ENCODE measurements around the gene CACNA2D4. TPM values are rescaled to one million over a fixed set of nuclear protein-coding genes. Genes with fewer than 3 reads are reported as not detected.

Gene CACNA2D4
- total RNA-seq, 1 donor from 2014 or later: 0.30 TPM

DNA sequence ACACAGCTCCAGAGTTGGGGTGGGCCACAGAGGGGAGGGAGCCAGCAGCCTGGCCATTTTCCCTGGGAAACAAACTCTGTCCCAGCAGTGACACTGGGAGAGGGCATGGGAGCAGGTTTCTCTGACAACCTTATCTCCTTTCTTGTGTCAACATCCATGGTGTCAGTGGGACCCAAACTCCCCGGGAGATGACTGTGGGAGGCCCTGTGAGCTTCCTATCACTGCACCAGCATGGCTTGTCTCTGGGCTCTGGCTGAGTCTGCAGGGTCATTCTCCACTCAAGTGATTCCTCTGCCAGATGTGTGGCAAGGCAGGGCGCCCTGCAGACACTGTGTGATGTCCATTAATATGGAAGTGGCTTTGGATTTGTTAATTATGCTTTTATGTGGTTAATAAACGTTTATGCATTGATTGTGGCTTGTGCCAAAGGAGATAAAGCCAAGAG lies 88.0 kb downstream of the CACNA2D4 start:
- H3K4me1 Mint-ChIP-seq (ENCODE audit: low read depth): peaks cover 5% of the 10 kb centered on the region
- no peak overlapping the region for H3K27ac Mint-ChIP-seq (ENCODE audit: unreplicated experiment)
- peaks cover 41% of the 10 kb centered on the region for H3K27me3 Mint-ChIP-seq (ENCODE audit: low read depth)
- TF ChIP-seq, protein P1, sequence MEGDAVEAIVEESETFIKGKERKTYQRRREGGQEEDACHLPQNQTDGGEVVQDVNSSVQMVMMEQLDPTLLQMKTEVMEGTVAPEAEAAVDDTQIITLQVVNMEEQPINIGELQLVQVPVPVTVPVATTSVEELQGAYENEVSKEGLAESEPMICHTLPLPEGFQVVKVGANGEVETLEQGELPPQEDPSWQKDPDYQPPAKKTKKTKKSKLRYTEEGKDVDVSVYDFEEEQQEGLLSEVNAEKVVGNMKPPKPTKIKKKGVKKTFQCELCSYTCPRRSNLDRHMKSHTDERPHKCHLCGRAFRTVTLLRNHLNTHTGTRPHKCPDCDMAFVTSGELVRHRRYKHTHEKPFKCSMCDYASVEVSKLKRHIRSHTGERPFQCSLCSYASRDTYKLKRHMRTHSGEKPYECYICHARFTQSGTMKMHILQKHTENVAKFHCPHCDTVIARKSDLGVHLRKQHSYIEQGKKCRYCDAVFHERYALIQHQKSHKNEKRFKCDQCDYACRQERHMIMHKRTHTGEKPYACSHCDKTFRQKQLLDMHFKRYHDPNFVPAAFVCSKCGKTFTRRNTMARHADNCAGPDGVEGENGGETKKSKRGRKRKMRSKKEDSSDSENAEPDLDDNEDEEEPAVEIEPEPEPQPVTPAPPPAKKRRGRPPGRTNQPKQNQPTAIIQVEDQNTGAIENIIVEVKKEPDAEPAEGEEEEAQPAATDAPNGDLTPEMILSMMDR (IDR thresholded peaks at IDR 0.05): no peak
- no peaks in the 10 kb centered on the region for H3K36me3 Mint-ChIP-seq (ENCODE audit: low read depth)
- peak; percentile 44 for DNase-seq (ENCODE audit: low spot score)
- H3K4me3 Mint-ChIP-seq (ENCODE audit: unreplicated experiment): no peak overlapping the region
- H3K9me3 Mint-ChIP-seq (ENCODE audit: low read depth): no peaks in the 10 kb centered on the region

DNA sequence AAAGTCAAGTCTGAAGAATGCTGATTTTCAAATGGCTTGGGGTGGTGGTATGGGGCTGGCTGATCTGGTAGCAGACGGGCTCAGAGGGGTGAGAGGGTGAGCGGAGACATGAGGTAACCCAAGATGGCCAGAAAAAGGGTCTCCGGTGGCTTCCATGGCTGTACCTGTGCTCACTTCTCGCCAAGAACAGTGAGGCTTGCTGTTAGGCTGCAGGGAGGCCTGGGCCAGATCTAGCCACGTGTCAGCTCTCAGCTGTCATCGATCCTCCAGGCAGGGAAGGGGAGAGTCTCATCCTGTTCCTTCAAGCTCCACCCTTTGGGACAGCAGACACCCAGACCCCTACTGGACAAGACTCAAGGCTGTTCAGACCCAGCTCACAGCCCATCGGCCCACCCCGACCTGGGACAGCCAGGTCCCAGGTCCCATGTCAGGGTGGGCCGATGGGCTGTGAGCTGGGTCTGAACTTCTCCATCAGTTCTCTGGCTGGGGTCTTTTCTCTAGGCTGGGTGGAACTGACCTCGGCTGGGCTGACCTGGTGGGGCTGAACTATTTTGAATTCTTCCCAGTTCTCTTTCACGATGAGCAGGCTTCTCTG lies 89.0 kb downstream of the CACNA2D4 start:
- H3K4me3 Mint-ChIP-seq (ENCODE audit: unreplicated experiment): no peak overlapping the region
- TF ChIP-seq, protein P1 (IDR thresholded peaks at IDR 0.05): no peak
- no peaks in the 10 kb centered on the region for H3K9me3 Mint-ChIP-seq (ENCODE audit: low read depth)
- no peak overlapping the region for H3K27ac Mint-ChIP-seq (ENCODE audit: unreplicated experiment)
- H3K36me3 Mint-ChIP-seq (ENCODE audit: low read depth): no peaks in the 10 kb centered on the region
- peaks cover 34% of the 10 kb centered on the region for H3K27me3 Mint-ChIP-seq (ENCODE audit: low read depth)
- DNase-seq (ENCODE audit: low spot score): peak; percentile 48
- peaks cover 5% of the 10 kb centered on the region for H3K4me1 Mint-ChIP-seq (ENCODE audit: low read depth)

DNA sequence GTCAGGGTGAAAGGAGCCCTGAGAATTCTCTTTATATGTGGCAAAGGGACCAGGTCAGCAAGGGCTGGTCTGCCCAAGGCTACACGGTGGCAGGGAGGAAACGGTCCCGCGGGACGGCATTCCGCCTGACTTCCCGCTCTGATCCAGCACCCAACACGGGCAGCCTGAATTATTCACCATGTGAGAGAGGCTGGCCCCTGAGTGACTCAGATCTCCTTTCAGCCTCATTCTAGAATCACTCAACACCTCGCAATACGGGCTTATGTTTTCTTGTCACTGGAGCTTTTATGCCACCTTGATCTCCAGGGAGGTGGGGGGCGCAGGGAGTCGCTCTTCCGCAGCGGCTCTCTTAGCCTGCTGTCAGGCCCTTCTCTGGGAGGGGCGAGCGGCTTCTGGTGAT lies 89.6 kb downstream of the CACNA2D4 start:
- Mint-ChIP-seq H3K9me3 (ENCODE audit: low read depth) (no peaks in the 10 kb centered on the region), H3K36me3 (ENCODE audit: low read depth) (no peaks in the 10 kb centered on the region), H3K27me3 (ENCODE audit: low read depth) (peaks cover 31% of the 10 kb centered on the region), H3K4me1 (ENCODE audit: low read depth) (peaks cover 5% of the 10 kb centered on the region), H3K27ac (ENCODE audit: unreplicated experiment) (no peak overlapping the region), H3K4me3 (ENCODE audit: unreplicated experiment) (no peak overlapping the region)
- peak; percentile 46 for DNase-seq (ENCODE audit: low spot score)
- TF ChIP-seq, protein P1 (IDR thresholded peaks at IDR 0.05): no peak

DNA sequence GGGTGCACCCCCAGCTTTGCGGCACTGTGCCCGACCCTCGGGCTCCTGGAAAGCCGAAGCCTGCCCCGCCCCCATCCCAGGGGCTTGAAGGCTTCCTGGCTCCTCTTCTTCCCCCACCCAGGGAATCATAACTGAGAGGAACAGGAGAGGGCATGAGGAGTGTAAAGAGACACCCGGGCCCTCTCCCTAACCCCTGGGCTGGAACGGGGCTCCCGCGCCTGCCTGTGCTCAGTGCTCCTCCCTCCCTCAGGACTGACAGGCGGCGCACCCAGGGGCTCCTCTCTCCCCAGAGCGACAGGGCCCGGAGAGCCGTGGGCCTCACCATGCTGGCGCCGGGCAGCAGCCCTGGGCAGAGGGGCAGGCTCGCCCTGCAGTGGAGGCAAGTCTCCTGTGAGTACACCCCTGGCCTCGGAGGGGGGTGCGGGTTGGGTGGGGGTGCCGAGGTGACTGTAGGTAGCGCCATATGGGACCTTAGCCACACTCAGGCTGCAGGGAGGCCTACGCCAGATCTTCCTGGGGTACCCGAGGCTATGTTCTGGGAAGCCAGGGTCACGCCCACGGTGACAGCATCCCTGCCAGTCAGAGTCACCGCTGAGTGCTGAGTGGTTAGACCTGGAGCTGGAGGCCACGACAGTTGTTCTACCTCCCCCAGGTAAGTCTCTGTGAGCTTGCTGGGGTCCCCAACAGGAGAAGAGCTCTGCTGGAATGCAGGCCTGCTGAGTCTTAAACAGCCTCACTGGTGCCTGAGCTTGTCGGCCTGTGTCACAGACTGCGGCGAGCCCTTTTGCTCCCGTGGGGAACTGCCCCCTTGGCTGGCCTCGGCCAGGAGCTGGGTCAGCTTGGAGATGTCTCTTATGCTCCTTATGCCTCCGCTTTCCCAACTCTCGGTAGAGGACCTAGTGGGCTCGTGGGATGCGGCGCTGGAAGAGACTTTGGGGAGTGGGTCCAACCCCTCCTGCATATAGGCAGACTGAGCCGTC lies 90.3 kb downstream of the CACNA2D4 start:
- H3K27me3 Mint-ChIP-seq (ENCODE audit: low read depth): peaks cover 24% of the 10 kb centered on the region

More for the DNA sequence above, 90.3 kb downstream of the CACNA2D4 start:
- TF ChIP-seq, protein P1 (IDR thresholded peaks at IDR 0.05): no peak
- Mint-ChIP-seq H3K36me3 (ENCODE audit: low read depth) (no peaks in the 10 kb centered on the region), H3K4me3 (ENCODE audit: unreplicated experiment) (no peak overlapping the region), H3K27ac (ENCODE audit: unreplicated experiment) (no peak overlapping the region), H3K4me1 (ENCODE audit: low read depth) (peaks cover 5% of the 10 kb centered on the region), H3K9me3 (ENCODE audit: low read depth) (no peaks in the 10 kb centered on the region)
- DNase-seq (ENCODE audit: low spot score): peak; percentile 60
